Fibroblast of gingiva (primary cell): Measurements from ENCODE around the gene ZSCAN26.
A peak's percentile ranks its signal among the peaks of the same experiment; 100 is the strongest.

Experiments used
- DNase-seq: peaks from one replicate; pipeline ENCODE4 v3.0.0-alpha.2; 2011; ENCODE audit warnings: low read depth

ZSCAN26 gene

DNA sequence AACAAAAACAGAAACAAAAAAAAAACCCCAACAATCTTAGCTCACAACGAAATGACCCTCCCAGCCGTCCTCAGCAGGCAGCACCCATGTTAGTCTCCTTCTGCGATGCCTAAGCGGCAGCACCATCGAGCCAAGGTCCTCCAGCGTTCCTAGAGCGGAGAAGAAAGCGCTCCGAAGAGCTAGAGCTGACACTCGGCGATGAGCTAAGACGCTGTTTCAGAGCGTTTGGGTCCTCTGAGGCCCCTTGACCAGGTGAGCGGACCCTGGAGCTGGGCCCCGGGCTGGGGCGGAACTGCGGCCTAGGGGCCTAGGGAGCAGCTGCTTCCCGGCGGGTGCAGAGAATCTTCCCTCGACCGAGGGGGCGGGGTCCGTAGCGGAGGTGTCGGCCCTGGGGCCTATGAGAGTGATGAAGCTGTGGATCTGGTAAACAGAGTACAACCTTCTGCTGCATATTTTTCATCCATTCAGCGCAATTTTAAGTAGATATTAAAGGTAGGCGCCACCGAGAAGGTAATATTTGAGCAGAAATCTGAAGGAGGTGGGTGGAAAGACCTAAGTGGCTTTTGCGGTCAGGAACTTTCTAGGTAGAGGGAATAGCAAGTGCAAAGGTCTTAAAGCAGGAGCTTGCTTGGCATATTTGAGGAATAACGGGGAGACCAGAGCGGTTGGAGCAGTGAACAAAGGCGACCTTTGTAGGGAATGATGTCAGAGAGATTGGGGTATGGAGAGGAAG is at the start of gene ZSCAN26:
TSS of gene ZSCAN26 (plus strand) at position 182 of the 733 bp plus-strand sequence. CDS start 4,777 bp downstream, outside the sequence.
- DNase-seq = peak; percentile 89

DNA sequence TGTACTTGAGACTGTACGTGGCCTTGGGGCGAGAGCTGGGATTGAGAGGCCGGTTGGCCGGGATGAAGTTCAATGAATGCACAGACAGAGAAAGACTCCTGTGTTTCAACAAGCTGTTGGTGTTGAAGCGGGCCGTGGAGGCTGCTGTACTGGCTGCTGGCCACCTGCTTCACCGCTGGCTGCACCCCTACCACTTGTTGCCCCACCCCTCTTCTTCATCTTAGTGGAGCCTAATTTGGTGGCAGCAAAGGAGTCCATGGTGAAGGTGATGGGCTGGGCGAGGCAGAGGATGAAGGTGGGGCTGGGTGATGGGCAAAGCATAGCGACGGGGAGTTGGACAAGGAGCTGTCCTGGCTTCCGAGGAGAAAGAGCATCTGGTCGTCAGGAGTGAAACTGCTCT is 49.1 kb upstream of the ZSCAN26 start:
- no peak for DNase-seq

DNA sequence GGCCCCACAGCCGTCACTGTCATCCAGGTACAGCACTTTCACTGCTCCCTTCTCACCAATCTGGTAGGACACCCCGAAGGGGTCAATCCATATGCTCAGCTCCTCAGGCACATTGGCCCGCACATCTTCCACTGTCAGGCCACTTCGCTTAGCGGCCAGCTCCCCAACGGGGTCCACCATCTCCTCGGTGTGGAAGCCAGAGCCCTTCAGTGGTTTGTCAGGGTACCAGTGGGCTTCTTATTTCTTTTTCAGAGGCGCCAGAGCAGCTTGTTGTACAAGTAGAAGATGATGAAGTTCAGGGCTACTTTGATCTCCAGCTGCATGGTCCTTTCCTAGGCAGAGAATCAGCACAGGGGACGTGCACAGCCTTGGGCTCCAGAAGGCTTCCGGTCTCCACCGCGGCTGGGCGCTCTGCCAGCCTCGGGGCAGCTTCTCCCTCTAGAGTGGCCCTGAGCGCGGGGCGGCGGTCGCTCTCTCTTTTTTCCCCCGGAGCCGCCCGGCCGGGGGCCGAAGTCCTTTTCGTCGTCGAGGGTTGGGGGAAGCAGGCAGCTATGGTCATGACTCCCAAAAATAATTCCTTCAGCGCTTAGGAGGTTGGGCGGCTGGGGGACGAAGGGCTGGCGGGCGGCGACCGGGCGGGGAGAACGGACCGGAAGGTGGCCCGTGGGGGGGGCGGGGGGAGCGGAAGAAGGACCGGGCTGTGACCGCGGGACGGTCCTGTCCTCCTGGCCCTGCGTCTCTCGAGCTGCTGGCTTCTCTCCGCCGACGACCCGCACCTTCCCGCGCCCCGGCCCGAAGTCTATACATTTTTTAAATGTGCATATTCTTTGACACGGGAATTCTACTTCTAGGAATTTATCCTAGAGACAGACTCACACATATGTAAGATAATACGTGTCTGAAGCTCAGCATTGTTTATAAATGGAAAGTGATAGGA is 48.4 kb upstream of the ZSCAN26 start:
- DNase-seq = peak; percentile 59

DNA sequence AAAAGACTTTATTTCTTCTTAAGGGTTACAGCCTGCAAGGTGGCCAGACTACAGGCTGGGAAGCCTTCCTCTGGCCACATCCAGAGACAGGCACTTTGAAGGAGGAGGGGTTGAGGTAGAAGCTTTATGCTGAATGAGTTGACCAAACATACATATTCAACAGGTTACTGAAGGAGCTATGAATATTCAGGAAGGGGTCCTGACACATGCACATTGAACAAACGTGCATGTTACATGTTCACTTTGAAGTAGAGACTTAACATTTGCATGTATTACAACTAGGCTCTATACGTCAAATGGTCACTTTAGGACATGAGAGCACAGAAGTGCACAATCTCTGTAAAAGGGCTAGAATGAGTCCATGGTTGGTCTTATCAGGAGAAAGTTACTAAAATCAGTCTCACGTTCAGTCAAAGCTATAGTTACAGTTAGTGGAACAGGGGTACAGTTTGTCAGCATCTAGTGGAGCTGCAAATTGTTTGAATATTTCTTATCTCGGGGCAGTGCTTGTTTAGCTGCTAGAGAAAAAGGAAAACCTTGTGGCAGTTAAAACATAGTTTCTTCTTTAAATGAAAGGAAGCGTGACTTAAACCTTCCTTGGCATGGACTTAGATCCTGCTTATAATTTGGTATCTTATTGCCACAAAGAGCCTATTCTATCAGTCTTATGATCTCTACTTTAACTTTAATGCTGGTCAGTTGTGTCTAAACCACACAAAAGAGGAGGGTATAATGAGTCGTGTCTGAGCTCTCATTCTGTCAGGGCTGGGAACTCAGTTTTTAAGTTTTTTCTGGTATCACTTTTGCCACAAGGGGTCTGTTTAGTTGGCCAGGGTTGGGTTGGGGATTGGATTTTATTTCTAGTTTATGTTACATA is 46.4 kb upstream of the ZSCAN26 start:
- DNase-seq = no peak

DNA sequence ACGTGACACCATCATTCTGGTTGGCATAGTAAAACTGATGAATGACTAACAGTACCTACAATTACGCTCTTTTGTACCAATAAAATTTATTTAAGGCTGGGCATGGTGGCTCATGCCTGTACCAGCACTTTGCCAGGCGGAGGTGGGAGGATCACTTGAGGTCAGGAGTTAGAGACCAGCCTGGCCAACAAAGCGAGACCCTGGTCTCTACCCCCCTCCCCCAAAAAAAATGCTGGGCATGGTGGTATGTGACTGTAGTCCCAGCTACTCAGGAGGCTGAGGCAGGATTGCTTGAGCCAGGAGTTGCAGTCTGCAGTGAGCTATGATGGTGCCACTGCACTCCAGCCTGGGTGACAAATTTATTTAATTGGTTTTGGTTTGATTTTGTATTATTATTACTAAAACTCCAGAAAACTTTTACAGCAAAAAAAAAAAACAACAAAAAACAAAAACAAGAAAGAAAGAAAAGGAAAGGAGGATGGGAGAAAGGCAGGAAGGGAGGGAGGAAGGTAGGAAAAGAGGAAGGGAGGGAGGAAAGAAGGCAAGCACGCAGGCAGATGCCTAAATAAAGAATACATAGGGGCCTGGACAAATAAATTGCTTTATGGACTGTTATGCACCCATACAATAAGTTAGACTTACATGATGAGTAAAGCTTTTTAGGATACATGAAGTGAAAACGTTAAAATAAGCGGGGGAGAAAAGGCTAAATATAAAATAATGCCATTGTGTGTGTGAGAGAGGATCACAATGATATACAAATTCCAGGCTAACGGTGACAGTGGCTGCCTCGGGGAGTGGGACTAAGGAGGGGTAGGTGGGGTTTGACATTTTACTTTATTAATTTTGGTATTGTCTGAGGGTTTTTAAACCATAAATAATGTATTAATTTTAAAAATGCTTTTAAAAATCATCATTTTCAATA is 42.5 kb upstream of the ZSCAN26 start:
- no peak for DNase-seq

DNA sequence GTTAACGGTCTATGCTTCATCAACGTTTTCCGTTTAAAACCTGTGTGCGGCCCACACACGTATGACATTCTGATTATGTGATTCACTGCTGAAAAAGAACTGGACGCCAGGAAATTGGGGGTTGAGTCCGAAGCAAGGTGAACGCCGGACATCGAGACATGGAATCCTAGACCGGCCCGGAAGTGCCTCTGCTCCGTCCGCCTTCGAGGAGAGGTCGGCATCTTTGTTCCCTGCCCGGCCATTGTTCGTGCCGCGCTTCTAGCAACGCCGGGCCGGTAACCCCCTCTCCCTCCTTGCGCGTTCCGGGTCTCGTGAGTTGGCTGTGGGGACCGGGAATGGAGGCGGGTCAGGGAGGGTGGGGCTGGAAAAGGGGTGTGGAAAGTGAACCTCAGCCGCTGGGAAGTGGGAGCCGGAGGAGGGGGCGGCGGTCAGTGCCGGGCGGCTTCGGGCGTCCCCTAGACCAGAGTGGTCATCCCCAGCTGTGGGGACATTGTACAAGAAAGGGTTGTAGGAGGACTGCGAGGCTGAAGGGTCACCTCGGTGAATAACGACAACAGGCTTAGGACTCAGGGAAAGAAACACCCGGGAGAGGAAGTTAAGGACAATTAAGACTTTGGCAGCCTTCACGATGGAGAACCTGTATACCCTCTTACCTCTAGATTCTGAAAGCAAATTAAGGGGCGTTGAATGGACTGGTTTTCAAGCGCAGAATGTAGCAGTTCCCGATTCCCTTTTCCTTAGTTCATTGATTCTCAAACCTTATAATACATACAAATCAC is 41.7 kb upstream of the ZSCAN26 start, which contains the start of gene ZSCAN9:
TSS of gene ZSCAN9 (plus strand) at position 220 of the 779 bp plus-strand sequence. CDS start 1,810 bp downstream, outside the sequence.
- peak; percentile 87 for DNase-seq

DNA sequence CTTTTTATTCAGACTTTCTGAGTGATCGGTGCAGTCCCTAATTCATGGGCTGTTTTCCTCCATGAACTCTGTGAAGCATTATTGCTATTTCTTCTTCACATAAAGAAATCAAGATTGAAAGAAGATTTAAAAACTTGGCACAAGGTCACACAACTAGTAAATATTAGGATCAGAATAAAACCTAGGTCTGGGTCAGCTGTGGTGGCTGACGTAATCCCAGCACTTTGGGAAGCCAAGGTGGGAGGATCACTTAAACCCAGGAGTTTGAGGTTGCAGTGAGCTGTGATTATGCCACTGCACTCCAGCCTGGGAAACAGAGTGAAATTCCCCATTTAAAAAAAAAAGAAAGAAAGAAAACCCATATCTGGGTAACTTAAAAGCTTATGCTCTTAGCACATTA is 40.5 kb upstream of the ZSCAN26 start:
- DNase-seq = no peak

DNA sequence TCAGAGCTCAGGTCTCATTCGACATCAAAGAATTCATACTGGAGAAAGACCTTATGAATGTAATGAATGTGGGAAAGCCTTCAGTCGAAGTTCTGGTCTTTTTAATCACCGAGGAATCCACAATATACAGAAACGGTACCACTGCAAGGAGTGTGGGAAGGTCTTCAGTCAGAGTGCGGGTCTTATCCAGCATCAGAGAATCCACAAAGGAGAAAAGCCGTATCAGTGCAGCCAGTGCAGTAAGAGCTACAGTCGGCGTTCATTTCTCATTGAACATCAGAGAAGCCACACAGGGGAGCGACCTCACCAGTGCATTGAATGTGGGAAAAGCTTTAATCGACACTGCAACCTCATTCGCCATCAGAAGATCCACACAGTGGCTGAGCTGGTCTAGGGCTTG is 34.2 kb upstream of the ZSCAN26 start:
- no peak for DNase-seq

DNA sequence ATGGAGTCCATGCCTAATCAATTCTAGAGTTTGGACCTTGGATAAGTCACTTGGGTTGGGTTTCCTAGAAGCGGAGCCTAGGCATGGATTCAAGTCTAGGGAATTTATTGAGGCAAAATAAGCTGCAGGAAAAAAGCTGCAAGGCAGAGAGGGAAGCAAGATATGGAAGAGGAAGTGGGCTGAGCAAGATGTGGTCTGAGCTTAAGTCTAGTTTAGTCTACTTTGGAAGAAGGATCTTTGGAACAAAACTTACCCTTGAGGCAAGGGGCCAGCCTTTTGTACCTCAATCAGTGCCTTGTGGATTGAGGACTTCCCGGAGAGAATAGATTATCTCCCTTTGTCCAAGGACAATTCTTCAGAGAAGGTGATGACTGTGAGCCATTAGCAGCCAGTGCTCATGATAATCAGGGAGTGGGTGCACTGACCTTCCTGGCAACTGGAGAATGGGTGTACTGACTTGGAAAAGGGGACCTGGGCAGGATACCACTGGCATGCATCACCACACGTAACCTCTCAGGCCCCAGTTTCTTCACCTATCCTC is 31.0 kb upstream of the ZSCAN26 start:
- DNase-seq = no peak

DNA sequence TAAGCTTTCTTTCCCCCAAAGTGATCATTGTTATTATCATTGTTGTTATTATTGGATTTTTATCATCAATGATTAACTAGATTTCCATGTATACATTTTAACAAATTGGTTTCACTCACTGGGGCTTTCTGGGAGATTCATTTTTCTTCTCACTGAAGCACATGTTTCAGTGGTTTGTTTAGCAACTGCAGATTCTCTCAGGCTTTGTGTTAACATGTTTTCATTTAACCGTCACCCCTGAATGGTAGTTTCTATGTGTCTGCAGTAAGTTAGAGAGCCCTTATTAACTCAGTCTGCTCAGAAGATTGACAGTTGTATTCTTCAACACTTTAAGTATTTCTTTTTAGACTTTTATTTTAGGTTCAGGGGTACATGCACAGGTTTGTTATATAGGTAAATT is 27.3 kb upstream of the ZSCAN26 start:
- DNase-seq = no peak

DNA sequence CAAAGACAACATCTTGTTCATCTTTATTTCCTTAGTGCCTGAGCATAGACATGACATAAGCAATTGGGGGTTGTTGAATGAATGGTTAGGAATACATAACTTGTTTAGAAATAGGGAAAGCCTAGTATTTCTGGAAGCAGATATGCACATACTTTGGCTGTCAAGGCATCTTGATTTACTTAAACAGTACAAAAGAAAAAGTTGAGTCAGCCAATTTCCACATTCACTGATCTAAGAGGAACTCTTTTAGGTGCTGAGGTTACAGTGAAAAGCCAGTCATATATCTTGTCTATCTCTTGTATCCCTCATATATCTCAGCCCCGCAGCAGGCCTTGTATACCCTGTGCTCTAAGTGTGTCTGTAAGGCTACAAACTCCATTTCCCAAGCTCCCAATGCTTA is 26.5 kb upstream of the ZSCAN26 start:
- no peak for DNase-seq

DNA sequence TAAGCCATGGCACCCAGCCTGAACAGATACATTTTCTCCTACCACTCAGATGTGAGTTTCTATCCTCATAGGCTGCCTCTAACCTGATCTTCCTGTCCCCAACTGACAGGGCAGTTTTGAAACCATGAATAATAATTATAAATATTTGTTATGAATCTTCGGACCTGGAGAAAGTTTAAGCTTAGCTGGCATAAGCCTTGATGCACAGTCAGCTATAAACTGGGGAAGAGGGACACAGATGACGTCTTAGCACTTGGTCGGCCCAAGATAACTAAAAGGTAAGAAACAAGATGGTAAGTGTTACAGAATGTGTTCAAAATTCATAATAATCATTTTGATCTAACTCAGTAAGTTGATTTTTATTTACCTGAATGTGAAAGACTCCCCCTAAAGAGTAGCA is 23.0 kb upstream of the ZSCAN26 start:
- no peak for DNase-seq

DNA sequence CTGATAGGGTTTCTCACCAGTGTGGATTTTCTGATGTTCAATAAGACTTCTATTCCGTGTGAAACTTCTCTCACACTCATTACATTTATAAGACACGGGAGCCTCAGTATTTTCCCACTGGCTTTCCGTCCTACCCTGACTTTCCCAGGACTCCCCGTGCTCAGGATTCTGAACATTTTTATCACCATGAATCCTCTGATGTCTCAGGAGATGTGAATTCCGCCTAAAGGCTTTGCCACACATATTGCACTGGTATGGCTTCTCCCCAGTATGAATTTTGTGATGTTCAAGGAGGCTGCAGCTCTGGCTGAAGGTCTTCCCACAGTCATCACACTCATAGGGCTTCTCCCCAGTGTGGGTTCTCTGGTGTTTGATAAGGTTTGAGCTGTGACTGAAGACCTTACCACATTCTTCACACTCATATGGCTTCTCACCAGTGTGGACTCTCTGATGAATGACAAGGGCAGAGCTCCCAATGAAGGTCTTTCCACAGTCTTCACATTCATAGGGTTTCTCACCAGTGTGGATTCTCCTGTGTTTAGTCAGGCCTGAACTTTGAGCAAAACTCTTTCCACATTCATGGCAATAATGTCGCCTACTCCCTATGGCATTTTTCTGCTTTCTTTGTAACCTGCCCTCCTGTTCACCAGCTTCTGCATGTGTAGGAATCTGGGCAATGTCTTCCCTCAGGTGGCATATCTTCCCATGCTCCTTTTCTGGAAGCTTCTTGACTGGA is 21.6 kb upstream of the ZSCAN26 start:
- DNase-seq = no peak

DNA sequence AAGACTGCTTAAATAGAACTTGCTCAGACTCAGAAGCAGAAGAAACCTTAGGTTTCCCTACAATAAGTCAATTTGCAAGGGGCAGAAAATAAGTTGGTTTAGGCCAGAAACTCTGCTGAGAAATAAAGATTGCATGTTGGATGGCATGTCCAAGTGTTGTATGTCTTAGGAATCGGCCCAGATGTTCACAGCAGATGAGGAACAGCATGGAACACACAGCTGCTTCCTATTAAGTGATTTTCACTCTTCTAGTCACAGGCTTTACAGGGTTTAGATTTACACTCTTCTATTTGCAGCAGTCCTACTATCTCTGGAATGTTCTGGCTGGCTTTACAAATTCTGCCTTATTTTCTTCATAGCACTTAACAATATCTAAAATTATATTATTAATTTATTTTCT is 18.0 kb upstream of the ZSCAN26 start:
- peak; percentile 76 for DNase-seq

DNA sequence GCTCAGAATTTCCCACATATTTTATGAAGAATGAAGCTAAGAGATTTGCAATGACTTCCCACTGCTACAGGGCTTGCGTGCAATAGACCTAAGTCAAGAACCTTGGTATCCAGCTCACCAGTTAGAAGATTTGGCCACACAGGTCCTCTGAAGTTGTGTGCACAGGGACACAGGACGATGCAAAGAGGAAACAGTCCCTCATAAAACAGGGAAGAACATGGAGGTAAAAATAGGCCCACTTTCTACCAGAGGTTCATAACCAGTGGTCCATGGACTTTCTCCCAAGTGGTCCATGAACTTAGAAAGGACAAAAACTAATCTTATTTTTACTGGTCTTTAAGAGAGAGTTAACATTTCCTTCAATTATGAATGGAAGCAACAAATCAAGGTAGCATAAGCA is 16.2 kb upstream of the ZSCAN26 start:
- no peak for DNase-seq

DNA sequence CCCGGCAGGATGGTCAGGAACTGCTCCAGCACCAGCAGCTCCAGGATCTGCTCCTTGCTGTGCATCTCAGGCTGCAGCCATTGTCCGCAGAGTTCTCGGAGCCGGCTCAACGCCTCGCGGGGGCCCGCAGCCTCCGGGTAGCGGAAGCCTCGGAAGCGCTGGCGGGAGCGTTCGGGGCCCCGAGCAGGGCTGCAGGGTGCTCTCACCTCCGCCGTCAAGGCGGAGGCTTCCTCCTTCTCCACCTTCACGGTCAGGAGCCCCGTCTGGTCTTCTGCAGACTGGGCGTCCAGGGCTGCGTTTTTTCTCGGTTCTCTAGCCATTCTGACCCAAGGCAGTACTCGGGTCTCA is 15.3 kb upstream of the ZSCAN26 start:
- no peak for DNase-seq

DNA sequence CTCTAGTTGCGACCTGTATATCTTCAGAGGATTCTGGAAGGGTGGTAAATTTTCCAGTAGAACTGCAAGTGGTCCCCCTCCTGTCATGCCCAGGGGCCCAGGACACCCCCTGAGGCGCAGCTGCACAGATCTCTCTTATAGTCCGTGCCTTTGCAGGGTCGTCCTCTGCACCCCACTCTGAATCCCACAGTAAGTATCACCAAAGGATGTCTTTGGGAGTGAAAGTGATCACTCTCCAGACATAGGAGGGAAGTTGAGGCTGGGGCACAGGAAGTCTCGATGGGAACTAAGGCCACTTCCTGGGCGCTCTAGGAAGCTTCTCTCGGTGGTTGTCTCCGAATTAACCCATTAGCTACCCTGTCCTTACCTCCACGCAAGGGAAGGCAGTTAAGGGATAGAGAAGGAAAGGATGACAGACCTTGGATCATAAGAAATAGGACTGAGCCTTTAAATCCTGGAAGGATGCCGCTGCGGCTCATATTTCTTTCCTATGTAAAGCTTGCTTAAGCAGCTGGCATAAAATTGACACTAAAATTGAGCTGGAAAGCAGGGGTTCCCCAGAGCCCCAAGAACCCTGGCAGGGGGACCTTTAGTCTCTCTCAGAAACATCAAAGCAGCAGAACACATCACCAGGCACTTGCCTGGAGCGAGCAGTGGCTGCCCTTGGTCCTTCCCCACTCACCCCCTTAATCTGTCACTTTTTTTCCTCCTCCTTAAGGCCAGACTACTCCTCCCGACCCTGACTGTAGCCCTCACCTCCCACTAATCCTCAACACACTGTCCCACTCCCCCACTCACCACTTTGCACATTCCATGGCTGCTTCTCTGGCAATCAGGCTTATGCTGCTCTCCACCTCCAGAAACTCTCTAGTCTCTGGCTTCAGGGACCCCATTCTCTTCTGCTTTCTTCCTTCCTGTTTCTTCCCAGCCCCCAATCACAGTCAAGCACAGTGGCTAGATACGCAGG is 14.7 kb upstream of the ZSCAN26 start, which contains the start of gene ZKSCAN4:
TSS of gene ZKSCAN4 (minus strand) at position 261 of the 967 bp plus-strand sequence. CDS start 289 bp downstream, outside the sequence.
- peak; percentile 91 for DNase-seq

DNA sequence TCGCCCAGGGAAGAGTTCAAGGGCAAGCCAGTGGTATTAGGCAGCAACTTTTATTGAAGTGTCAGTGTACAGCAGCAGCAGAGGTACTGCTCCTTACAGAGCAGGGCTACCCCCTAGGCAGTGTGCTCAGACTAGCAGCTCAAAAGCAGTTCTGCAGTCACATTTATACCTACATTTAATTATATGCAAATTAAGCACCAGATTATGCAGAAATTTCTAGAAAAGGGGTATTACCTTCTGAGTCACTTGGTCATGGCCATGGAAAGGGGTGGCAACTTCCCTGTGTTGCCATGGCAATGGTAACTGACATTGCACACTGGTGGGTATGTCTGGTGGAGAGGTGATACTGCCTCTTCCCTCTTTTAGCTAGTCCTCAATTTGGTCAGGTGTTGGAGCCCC is 12.8 kb upstream of the ZSCAN26 start:
- DNase-seq = no peak
